ENCODE measurements around the gene SMPD2.
A peak's percentile ranks its signal among the peaks of the same experiment; 100 is the strongest.

The SMPD2 gene, protein sequence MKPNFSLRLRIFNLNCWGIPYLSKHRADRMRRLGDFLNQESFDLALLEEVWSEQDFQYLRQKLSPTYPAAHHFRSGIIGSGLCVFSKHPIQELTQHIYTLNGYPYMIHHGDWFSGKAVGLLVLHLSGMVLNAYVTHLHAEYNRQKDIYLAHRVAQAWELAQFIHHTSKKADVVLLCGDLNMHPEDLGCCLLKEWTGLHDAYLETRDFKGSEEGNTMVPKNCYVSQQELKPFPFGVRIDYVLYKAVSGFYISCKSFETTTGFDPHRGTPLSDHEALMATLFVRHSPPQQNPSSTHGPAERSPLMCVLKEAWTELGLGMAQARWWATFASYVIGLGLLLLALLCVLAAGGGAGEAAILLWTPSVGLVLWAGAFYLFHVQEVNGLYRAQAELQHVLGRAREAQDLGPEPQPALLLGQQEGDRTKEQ

DNA sequence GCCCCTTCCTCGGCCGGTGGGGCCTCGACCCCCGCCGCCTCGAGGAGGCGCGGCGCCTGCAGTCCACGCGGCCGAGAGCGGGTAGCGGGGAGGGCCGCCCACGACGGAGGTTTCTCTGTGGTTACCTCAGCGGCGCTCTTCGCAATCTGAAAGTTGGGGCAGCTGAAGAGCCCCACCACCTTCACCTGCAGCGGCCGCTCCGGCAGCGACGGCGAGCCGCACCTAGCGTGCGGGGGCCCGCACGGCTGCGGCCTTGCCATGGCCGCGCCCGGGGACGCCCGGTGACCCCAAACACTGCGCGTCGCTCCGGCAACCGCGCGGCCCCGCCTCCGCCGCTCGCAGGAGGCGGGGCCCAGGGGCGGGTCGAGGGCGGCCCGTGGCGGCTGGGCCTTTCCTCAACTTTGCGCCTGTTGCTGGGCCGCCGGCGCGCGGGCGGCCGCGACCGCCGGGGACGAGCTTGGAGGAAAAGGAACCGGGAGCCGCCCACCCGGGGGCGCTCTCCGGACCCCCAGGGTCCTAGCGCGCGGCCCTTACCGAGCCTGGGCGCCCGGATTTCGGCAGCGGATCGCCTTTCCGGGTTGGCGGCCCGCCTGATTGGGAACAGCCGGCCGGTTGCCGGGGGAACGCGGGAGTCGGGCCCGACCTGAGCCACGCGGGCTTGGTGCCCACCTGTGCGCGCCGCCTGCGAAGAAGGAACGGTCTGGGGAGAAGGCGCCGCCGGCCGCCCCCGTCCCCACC is at the start of gene SMPD2, which contains the start of gene PPIL6:
TSS of gene SMPD2 (plus strand) at position 394 of the 738 bp plus-strand sequence. CDS start 398 bp downstream, outside the sequence.
TSS of gene PPIL6 (minus strand) at position 298 of the 738 bp plus-strand sequence. CDS start at position 260, 38 bp downstream.
- peak; percentile 96 for DNase-seq (ENCODE audit: low spot score)

DNA sequence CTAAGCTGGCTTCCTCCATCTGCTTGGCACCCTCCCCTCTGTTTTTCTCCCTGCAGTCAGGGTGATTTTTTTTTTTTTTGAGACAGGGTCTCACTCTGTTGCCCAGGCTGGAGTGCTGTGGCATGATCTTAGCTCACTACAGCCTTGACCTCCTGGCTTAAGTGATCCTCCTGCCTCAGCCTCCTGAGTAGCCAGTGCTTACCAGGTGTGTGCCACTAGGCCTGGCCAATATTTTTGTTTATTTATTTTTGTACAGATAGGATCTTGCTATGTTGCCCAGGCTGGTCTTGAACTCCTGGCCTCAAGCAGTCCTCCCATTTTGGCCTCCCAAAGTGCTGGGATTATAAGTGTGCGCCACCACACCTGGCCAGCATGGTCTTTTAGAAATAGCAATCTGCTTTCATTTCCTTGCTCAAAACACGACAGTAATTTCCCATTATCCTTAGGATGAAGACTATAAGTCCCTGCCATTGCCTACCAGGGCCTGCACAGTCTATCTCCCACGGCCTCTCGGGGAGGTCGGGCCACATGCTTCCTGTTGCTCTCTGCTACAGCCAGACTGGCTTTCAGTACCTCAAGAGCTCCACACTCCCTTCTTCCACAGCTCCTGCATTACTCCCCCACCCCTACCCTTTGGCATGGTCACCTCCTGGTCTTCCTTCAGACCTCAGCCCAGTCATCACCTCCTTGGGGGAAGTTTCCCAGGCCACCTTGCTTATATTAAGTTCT is 47.2 kb upstream of the SMPD2 start:
- no peak for DNase-seq (ENCODE audit: low spot score)

DNA sequence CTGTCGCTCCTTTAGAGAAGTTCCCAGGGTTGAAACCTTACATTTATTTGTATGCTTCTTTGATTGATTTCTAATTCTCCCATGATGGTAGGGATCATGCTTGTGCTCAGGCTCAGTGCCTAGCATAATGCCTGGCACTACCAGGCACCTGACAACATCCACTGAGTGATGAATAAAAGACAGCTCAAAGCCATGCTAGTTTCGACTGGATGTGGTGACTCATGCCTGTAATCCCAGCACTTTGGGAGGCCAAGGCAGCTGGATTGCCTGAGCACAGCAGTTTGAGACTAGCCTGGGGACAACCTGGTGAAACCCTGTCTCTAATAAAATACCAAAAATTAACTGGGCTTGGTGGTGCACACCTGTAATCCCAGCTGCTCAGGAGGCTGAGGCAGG is 46.6 kb upstream of the SMPD2 start:
- no peak for DNase-seq (ENCODE audit: low spot score)

GRCh38 chr6:109396046-109396718 is 44.3 kb upstream of the SMPD2 start:
- DNase-seq (ENCODE audit: low spot score), result no peak

DNA sequence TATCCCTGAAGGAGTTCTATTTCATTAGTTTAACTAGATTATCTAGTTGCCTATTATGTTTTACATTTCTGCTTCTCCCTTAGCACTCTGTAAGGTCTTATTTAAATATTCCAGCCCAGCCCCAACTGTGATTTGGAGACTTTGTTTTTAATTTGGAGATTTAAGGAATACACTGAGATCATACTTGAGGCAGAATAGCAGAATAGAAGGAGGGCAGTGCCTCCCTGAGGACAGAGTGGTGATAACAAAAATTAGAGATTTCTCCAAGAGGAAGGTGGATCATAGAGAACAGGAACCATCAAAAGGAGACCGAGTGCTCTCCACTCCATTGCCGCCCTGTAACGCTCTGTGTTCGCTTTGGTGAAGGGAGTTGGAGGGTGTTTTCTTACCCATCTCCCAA is 43.5 kb upstream of the SMPD2 start:
- DNase-seq (ENCODE audit: low spot score), result no peak

DNA sequence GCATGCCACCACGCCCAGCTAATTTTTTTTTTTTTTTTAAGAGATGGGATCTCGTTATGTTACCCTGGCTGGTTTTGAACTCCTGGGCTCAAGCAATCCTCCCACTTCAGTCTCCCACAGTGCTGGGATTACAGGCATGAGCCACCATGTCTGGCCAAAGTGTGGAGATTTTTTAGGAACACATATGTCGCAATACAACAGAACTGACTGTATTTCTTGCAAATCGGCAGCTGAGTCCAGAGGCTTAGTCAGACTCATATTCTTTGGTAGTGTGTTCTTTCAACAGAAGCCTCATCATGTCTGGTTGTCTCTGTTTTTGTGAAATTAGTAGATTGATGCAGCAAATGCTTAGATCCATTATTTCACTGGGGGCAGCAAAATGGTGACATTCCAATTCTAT is 34.3 kb upstream of the SMPD2 start:
- DNase-seq (ENCODE audit: low spot score), result no peak

DNA sequence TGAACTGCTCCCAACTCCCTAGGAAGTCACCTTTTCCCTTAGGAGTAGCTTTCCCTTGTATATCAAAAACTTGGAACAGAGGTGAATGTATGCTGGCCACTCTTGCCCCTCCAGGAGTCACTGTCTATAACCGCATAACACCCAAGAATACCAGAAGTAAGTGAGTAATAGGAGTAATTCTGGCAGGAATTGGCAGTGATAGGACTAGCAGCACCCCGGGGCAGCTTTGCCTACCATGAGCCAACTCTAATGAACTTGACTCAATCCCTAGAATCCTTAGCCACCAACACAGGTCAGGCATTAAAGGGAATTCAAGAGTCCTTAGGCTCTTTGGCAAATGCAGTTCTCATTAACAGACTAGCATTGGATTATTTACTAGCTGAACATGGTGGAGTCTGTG is 29.5 kb upstream of the SMPD2 start:
- DNase-seq (ENCODE audit: low spot score), result no peak

DNA sequence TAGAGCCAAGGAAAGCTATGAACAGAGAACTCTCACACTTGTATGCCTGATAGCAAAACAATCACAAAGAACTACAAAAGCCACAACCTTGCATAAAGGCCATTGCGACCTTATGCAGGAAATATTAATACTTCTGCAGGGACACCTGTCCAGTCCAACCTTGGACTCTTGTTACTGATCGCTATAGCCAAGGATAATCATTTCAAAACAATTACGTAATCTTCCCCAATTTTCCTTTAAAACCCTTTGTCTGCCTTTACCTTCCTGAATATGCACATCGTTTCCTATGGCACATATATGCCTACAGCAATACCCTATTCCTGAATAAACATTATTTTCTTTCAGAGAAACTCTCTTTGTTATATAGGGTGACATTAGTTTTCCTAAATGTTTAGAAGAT is 22.9 kb upstream of the SMPD2 start:
- no peak for DNase-seq (ENCODE audit: low spot score)

DNA sequence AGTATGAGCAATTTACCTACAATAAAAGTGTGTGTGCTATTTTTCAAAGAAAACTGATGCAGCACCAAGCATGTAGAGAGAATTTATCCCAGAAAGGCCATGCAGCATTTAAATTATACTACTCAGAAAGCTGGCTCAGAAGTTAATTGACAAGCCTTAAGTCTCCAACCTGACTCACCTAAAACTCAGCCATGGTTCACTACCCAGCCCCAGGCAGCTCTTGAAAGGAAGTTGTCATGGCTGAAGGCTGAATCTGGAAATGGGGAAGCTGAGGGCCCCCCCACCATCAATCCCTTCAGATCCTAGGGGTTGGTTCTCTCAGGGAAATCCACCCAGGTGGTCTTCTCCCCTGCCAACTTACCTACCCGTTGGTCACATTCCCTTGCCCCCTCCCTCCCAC is 19.8 kb upstream of the SMPD2 start:
- no peak for DNase-seq (ENCODE audit: low spot score)

- DNase-seq (ENCODE audit: low spot score), result no peak
Observed at GRCh38 chr6:109421184-109421583, 19.3 kb upstream of the SMPD2 start.

- no peak for DNase-seq (ENCODE audit: low spot score)
Observed at GRCh38 chr6:109424946-109425345, 15.6 kb upstream of the SMPD2 start.

DNA sequence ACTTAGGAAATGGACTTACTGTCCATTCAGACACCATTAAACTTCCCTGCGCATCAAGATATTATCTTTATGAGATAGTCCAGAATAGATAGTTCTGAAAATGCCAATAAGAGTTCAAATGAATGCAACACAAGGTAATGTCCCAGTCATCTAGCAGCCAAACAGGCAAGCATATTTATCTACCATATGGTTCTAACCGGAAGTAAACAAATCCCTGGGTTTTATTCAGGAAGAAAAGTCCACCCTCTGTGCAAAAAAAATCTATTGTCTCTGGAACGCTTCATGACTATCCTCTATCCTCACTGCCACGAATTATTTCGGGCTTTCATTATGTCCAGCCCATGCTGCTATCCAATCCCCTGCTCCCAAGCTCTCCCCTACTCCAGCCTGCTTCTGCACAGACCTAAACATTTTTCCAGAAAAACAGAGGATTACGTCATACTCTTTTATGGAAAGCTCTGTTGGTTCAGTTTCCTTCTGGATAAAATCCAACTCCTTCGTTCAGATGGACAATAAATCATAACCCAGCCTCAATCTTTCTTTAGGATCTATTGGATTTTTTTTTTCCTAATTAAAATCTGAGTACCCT is 11.5 kb upstream of the SMPD2 start:
- no peak for DNase-seq (ENCODE audit: low spot score)

DNA sequence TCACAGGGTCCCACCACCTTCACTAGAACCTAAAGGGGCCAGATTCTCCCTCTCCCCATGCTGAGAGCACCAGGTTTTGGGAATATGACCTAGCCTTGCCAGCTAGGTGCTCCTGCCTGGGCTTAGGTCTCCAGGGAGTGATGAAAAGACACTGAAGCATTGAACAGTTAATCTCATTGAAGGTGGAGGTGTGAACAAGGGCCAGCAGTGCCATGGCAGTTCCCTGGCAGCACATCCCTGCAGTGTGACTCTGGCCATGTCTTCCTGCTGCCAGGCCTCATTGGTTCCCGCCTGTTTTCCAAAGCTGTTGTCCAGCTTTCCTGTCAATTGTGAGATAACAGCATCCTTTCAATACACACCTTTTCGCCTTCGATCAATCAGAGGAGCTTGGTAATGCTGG is 11.0 kb upstream of the SMPD2 start:
- DNase-seq (ENCODE audit: low spot score), result no peak

GRCh38 chr6:109434456-109434855 is 6.1 kb upstream of the SMPD2 start:
- no peak for DNase-seq (ENCODE audit: low spot score)

GRCh38 chr6:109436041-109436440 is 4.5 kb upstream of the SMPD2 start:
- no peak for DNase-seq (ENCODE audit: low spot score)

DNA sequence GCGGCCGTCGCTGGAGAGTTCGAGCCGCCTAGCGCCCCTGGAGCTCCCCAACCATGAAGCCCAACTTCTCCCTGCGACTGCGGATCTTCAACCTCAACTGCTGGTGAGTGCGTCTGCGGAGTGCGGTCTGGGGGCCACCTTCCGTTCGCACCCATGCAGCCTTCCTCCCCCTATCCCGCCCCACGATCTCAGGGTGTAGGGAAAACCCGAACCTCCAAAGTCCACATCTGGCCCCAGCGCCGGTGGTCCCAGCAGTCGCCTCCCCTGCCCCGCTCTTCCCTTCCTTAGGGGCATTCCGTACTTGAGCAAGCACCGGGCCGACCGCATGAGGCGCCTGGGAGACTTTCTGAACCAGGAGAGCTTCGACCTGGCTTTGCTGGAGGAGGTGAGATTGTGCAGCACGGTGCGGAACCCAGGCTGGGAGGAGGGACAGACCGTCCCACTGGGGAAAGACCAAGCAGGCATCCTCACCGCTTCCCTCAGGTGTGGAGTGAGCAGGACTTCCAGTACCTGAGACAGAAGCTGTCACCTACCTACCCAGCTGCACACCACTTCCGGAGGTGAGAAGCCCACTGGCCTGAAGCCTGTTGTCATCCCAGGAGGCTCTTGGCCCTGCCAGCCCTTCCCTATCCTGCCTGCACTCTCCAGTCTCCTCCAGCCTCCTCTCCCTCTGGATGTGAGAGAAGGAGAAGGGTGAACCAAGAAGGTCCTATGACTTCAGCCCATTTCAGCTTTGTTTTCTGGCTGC is 719 bp downstream of the SMPD2 start:
- no peak for DNase-seq (ENCODE audit: low spot score)

- no peak for DNase-seq (ENCODE audit: low spot score)
Observed at GRCh38 chr6:109442393-109442924, 1.9 kb downstream of the SMPD2 start.

- DNase-seq (ENCODE audit: low spot score), result no peak
Observed at GRCh38 chr6:109443425-109443950, 3.0 kb downstream of the SMPD2 start.

DNA sequence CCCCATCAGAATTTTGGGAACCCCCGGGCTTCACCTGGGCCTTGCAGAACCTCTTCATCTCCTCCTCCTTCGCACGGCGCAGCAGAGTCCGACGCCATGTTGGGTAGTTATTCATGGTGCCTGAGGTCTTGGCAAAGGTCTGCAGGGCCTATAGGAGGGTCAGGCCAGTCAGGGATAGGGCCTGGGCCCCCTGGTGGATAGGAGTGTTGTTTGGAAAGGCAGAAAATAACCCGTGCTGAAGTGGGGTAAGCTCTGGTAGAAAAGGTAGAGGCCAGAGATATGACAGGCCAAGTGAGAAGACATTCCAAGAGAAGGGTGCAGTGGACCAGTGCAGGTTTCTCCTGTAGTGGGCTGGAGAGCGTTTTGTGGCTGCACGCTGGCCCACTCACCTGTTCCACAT is 4.9 kb downstream of the SMPD2 start:
- DNase-seq (ENCODE audit: low spot score), result no peak

DNA sequence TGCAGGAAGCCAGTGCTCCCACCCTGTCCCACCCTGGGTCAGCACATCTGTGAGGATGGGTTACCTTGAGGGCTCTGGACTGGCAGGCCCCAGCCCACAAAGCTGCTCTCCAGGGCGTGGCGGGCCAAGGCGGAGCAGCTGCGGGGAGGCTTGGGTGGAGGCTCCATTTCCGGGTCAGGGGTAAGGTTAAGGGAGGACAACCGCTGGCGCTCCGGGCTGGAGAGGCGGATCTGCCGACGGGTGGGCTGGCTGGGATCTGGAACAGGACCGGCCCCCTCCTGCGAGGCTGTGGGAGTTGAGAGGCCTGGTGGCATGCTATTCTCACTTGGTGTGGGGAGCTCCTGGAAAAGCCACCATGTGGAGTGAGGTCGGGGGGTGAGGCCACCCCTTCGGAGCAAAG is 5.5 kb downstream of the SMPD2 start:
- DNase-seq (ENCODE audit: low spot score), result no peak
